ENCODE measurements around the gene ST8SIA5. TPM values are rescaled to one million over a fixed set of nuclear protein-coding genes. Genes with fewer than 3 reads are reported as not detected.

The ST8SIA5 gene
- total and polyA plus RNA-seq, 2 of the 4 experiments (the other 2 are of a cell fraction) = 0.03 TPM; not detected in 1

DNA sequence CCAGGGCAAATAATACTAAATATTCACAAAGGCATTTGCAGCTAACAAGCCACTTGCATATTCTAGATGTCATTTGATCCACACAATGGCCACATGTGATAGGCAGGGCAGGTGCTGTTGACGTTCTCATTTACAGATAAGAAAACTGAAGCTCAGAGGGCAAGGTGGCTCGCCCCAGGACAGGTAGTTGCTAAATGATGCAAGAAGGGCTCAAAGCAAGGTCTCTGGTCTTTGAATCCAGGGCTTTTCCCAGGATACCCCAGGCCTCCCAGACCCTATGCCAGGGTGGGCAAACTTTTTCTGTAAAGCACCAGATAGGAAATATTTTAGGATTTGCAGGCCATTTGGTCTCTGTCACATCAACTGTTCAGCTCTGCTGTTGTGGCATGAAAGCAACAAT is 135.0 kb downstream of the ST8SIA5 start:
- POLR2A ChIA-PET (ENCODE audit: unreplicated experiment) = no interaction called here

More for the DNA sequence above, 135.0 kb downstream of the ST8SIA5 start:
- no peak overlapping the region for H2BK5ac ChIP-seq (ENCODE audit: low read depth, low read length, poor library complexity, severe bottlenecking)
- dilution Hi-C loops (cut with HindIII; ENCODE audit: low sequenced_read_pairs, unreplicated experiment) (no loop called here), in situ Hi-C loops (cut with MboI; ENCODE audit: low sequenced_read_pairs) (no loop called here), intact Hi-C loops (cut with micrococcal nuclease) (no loop called here)
- no peak overlapping the region for H2AFZ ChIP-seq (replicated peaks; ENCODE audit: low read length, poor library complexity)
- no peak overlapping the region for H3K18ac ChIP-seq (ENCODE audit: low read depth, low read length)
- no peaks in the 10 kb centered on the region for H3K79me1 ChIP-seq (ENCODE audit: low read depth in 1 of 2, low read length in 2 of 2)
- H2AK9ac ChIP-seq (replicated peaks; ENCODE audit: low read depth, low read length, poor library complexity) = no peak overlapping the region
- CTCF ChIA-PET = interaction anchor here (0.9 kb wide), 1 partner anchor 448 kb away, joined by 4 read pairs; a partner anchor contains a TSS
- H3K4me3 ChIP-seq (ENCODE audit: insufficient read depth, low read depth, low read length) = no peak overlapping the region
- no peak for TF ChIP-seq CHD1 (IDR thresholded peaks at IDR 0.05; ENCODE audit: low read depth, low read length)
- TF ChIP-seq RFX5 (IDR thresholded peaks at IDR 0.05; ENCODE audit: low read depth, low read length) = no peak
- TF ChIP-seq, protein P1, sequence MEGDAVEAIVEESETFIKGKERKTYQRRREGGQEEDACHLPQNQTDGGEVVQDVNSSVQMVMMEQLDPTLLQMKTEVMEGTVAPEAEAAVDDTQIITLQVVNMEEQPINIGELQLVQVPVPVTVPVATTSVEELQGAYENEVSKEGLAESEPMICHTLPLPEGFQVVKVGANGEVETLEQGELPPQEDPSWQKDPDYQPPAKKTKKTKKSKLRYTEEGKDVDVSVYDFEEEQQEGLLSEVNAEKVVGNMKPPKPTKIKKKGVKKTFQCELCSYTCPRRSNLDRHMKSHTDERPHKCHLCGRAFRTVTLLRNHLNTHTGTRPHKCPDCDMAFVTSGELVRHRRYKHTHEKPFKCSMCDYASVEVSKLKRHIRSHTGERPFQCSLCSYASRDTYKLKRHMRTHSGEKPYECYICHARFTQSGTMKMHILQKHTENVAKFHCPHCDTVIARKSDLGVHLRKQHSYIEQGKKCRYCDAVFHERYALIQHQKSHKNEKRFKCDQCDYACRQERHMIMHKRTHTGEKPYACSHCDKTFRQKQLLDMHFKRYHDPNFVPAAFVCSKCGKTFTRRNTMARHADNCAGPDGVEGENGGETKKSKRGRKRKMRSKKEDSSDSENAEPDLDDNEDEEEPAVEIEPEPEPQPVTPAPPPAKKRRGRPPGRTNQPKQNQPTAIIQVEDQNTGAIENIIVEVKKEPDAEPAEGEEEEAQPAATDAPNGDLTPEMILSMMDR (conservative IDR thresholded peaks at IDR 0.05; ENCODE audit: low read depth, low read length) = no peak
- no peak for TF ChIP-seq SMC3 (IDR thresholded peaks at IDR 0.05; ENCODE audit: low read depth, low read length)
- no peak for TF ChIP-seq RAD21 (IDR thresholded peaks at IDR 0.05; ENCODE audit: low read length)
- no peak for TF ChIP-seq POLR2A (IDR thresholded peaks at IDR 0.05; ENCODE audit: low read depth, low read length)
- TF ChIP-seq, protein P2, sequence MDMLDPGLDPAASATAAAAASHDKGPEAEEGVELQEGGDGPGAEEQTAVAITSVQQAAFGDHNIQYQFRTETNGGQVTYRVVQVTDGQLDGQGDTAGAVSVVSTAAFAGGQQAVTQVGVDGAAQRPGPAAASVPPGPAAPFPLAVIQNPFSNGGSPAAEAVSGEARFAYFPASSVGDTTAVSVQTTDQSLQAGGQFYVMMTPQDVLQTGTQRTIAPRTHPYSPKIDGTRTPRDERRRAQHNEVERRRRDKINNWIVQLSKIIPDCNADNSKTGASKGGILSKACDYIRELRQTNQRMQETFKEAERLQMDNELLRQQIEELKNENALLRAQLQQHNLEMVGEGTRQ (IDR thresholded peaks at IDR 0.05; ENCODE audit: low read depth, low read length) = no peak
- no peak for TF ChIP-seq MAFK (IDR thresholded peaks at IDR 0.05; ENCODE audit: low read depth, low read length)
- TF ChIP-seq, protein P3, sequence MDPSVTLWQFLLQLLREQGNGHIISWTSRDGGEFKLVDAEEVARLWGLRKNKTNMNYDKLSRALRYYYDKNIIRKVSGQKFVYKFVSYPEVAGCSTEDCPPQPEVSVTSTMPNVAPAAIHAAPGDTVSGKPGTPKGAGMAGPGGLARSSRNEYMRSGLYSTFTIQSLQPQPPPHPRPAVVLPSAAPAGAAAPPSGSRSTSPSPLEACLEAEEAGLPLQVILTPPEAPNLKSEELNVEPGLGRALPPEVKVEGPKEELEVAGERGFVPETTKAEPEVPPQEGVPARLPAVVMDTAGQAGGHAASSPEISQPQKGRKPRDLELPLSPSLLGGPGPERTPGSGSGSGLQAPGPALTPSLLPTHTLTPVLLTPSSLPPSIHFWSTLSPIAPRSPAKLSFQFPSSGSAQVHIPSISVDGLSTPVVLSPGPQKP (IDR thresholded peaks at IDR 0.05; ENCODE audit: borderline replicate concordance, low read depth, low read length) = no peak
- no peak for TF ChIP-seq CEBPB (IDR thresholded peaks at IDR 0.05; ENCODE audit: low read depth, low read length)
- TF ChIP-seq MXI1 (IDR thresholded peaks at IDR 0.05; ENCODE audit: borderline replicate concordance, low read depth, low read length) = no peak
- TF ChIP-seq RCOR1 (IDR thresholded peaks at IDR 0.05; ENCODE audit: insufficient replicate concordance, low read length) = no peak
- TF ChIP-seq MAZ (IDR thresholded peaks at IDR 0.05; ENCODE audit: borderline replicate concordance, low read depth, low read length) = no peak
- TF ChIP-seq BHLHE40 (IDR thresholded peaks at IDR 0.05; ENCODE audit: low read depth, low read length) = no peak
- no peak for TF ChIP-seq FOS (IDR thresholded peaks at IDR 0.05; ENCODE audit: low read depth, low read length)
- no peak for TF ChIP-seq NFE2L2 (IDR thresholded peaks at IDR 0.05; ENCODE audit: low read depth, low read length)
- H4K20me1 ChIP-seq (ENCODE audit: insufficient read depth, low read length) = no peaks in the 10 kb centered on the region
- no peaks in the 10 kb centered on the region for H3K4me1 ChIP-seq (ENCODE audit: control insufficient read depth, insufficient read depth, low read length)
- no peak for ATAC-seq (ENCODE audit: low read depth)
- H3K9me3 ChIP-seq (ENCODE audit: control insufficient read depth, insufficient read depth, low read length) = no peaks in the 10 kb centered on the region
- H3K9me1 ChIP-seq (ENCODE audit: insufficient read depth, low read length) = no peaks in the 10 kb centered on the region
- no peak overlapping the region for H3K4me2 ChIP-seq (ENCODE audit: low read depth, low read length)
- H3K23ac ChIP-seq (ENCODE audit: low read depth, low read length) = no peak overlapping the region
- H2AK5ac ChIP-seq (ENCODE audit: low read depth, low read length) = no peak overlapping the region
- no peak overlapping the region for H3K56ac ChIP-seq (ENCODE audit: extremely low read depth, insufficient read depth, low read length)
- H3K14ac ChIP-seq (replicated peaks; ENCODE audit: low read depth, low read length) = no peak overlapping the region
- H3K36me3 ChIP-seq (ENCODE audit: control insufficient read depth, insufficient read depth, low read length) = no peaks in the 10 kb centered on the region
- H2BK20ac ChIP-seq (ENCODE audit: low read depth, low read length) = no peak overlapping the region
- no peak overlapping the region for H3K27ac ChIP-seq (ENCODE audit: insufficient read depth, low read length)
- H2BK120ac ChIP-seq (ENCODE audit: low read depth, low read length) = no peak overlapping the region
- H3K27me3 ChIP-seq (ENCODE audit: control insufficient read depth, insufficient read depth, low read length) = no peaks in the 10 kb centered on the region
- H2BK15ac ChIP-seq (ENCODE audit: low read depth, low read length) = no peak overlapping the region
- no TSS peak for BruUV-seq (replicated peaks)
- no peak overlapping the region for H3K4ac ChIP-seq (ENCODE audit: low read depth, low read length)
- H4K91ac ChIP-seq (ENCODE audit: insufficient read depth, low read depth, low read length) = no peak overlapping the region
- no CpG with 5 or more reads among the region's 2 CpGs for WGBS, 2 experiments (ENCODE audit: extremely low coverage in 2 of 2, insufficient read length in 1 of 2)
- no peak for DNase-seq
- no peak overlapping the region for H4K8ac ChIP-seq (ENCODE audit: low read depth in 2 of 2, low read length in 2 of 2)
- no peak overlapping the region for H4K5ac ChIP-seq (ENCODE audit: low read depth, low read length)
- H3K9ac ChIP-seq (ENCODE audit: low read depth, low read length) = no peak overlapping the region
